22Rv1 (cell line): ENCODE results near the gene ACAD9.
"Not testable (repeated sequence)": the region's sequence is repeated elsewhere in the genome, so short reads cannot be mapped to it uniquely, and the experiment has no call there.

Experiments
- H3K27ac ChIP-seq: fragments of 450-650 bp; 2 replicates; pipeline ENCODE4 v1.5.1; 2017
- ZFX ChIP-seq: fragments of 450-650 bp; IDR thresholded peaks from 2 replicates; pipeline ENCODE4 v1.6.1; 2017; ENCODE audit warnings: antibody characterized with exemption, borderline replicate concordance
- TF ChIP-seq, protein P1 (sequence below): fragments of 450-650 bp; IDR thresholded peaks from 2 replicates; pipeline ENCODE4 v1.5.1; 2017; ENCODE audit warnings: mild to moderate bottlenecking

ACAD9 gene

GRCh38 chr3:128864351-128864811 lies 15.0 kb upstream of the ACAD9 start:
- TF ChIP-seq ZFX = no peak
- TF ChIP-seq, protein P1, sequence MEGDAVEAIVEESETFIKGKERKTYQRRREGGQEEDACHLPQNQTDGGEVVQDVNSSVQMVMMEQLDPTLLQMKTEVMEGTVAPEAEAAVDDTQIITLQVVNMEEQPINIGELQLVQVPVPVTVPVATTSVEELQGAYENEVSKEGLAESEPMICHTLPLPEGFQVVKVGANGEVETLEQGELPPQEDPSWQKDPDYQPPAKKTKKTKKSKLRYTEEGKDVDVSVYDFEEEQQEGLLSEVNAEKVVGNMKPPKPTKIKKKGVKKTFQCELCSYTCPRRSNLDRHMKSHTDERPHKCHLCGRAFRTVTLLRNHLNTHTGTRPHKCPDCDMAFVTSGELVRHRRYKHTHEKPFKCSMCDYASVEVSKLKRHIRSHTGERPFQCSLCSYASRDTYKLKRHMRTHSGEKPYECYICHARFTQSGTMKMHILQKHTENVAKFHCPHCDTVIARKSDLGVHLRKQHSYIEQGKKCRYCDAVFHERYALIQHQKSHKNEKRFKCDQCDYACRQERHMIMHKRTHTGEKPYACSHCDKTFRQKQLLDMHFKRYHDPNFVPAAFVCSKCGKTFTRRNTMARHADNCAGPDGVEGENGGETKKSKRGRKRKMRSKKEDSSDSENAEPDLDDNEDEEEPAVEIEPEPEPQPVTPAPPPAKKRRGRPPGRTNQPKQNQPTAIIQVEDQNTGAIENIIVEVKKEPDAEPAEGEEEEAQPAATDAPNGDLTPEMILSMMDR = no peak
- no peak overlapping the region for H3K27ac ChIP-seq

- not testable (repeated sequence) for H3K27ac ChIP-seq
Observed at GRCh38 chr3:128864849-128865804, 14.3 kb upstream of the ACAD9 start.

DNA sequence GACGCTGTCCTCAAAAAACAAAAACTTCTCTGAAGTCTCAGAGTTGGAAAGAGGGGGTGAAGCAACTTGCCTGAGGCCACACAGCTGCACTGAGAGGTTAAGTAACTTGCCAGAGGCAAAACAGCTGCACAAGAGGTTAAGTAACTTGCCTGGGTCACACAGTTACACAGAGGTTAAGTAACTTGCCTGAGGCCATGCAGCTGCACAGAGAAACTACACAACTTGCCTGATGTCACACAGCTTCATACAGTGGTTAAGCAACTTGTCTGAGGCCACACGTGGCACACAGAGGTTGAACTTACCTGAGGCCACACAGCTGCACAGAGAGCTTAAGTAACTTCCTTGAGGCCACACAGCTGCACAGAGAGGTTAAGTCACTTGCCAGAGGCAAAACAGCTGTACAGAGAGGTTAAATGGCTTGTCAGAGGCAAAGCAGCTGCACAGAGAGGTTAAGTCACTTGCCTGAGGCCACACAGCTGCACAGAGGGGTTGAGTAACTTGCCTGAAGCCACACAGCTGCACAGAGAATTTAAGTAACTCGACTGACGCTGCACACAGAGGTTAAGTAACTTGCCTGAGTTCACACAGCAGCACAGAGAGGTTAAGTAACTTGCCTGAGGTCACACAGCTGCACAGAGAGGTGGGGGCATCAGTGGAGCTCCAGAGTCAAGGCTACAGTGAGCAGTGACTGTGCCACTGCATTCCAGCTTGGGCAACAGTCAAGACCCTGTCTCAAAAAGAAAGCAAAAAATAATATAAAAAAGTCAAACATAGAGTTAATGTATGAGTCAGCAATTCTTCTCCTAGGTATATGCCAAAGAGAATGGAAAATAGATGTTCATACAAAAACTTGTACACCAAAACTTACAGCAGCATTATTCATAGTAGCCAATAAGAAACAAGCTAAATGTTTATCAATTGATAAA lies 12.0 kb upstream of the ACAD9 start:
- H3K27ac ChIP-seq = no peak overlapping the region
- TF ChIP-seq ZFX = no peak
- TF ChIP-seq, protein P1 = no peak

DNA sequence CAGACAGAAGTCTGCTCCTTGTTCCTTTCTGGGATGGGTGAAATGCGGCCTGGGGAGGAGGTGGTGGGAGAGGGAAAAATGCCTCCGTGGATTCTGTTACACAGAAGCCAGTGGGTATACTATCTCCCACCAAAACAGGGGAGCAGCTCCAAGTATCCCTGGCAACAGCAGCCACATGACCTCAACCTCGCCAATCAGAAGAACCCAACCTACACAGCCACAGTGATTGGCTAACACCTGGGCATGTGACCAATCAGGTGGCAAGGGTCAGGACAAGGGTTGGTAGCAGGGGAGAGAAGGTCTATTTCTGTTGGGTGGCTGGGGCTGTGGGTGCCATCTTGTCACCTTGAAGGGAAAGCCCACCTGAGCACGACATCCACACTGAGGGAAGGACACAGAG lies 9.1 kb upstream of the ACAD9 start:
- TF ChIP-seq, protein P1 = no peak
- no peak for TF ChIP-seq ZFX

DNA sequence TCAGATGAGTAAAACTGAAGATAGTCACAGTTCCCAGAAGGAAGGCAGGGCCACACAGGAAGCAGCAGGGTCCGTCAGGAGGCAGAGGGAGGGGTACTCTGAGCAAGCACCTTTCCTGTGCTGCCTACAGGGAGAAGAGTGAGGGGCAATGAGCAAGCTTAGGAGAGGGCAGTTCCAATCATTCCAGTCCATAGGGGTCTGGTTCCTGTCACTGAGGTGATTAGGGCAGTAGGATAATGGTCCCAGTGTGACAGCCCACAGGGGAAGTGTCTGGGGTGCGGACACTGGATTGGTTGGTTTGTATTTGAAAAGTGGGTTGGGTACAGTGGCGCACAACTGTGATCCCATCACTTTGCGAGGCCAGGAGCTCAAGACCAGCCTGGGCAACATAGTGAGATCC lies 7.1 kb upstream of the ACAD9 start:
- TF ChIP-seq, protein P1 = no peak
- no peak for TF ChIP-seq ZFX
- H3K27ac ChIP-seq = no peak overlapping the region

More for the DNA sequence above, 9.1 kb upstream of the ACAD9 start:
- H3K27ac ChIP-seq = no peak overlapping the region

DNA sequence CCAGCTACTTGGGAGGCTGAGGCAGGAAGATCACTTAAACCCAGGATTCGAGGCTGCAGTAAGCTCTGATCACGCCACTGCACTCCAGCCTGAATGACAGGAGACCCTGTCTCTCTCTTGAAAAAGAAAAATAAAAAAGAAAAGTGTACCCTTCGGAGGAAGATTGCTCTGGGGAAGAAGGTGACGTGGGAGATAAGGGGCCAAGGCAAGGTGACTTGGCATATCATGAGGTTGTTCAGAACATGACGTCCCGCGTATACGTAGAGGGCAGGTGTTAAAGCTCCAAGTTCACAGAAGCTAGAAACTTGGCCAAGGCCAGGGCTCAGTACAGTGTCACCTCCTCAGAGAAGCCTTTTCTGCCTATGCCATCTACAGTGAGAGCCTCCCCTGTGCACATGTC lies 6.7 kb upstream of the ACAD9 start:
- no peak for TF ChIP-seq ZFX
- TF ChIP-seq, protein P1 = no peak
- H3K27ac ChIP-seq = no peak overlapping the region

DNA sequence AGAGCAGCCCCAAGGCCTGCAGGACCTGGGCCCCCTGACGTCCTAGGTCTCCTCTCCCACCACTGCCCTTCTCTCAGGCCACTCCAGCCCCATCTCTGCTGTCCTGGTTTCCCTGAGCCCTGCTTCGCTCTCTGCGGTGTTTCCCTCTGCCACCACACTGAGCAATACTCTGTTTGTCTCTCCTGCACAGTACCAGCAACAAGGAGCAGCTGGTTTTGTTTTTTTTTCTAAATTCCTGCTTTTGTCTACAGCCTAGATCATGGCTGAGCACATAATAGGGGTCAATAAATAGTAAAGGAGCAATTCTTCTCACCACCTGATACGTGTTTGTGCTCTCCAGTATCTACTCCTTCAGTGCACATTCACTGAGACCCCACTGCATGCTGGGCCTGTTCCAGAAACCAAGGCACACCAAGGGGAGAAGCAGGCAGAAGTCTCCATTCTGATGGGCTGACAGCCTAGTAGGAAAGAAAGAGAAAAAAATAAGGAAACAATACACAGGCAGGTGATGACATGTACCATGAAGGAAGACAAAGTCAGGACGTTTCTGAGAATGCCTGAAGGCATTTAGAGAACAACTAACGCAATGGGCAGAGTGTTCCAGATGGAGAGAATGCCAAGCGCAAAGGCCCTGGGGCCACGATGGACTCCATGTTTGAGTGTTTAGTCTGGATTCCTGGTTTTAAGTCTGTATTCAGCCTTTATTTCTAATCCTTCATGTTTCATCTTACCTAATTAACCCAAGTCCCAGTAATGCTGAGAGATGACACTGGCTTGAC lies 6.0 kb upstream of the ACAD9 start:
- no peak for TF ChIP-seq ZFX
- TF ChIP-seq, protein P1 = no peak
- H3K27ac ChIP-seq = no peak overlapping the region
